HS-27A (cell line): ENCODE data around the gene CCL17.
"Not testable (repeated sequence)": the region's sequence is repeated elsewhere in the genome, so short reads cannot be mapped to it uniquely, and the experiment has no call there.

Source experiments
- DNase-seq: peaks from one replicate; pipeline ENCODE4 v3.0.0-alpha.2; 2012; ENCODE audit warnings: low read depth, missing footprints

CCL17 gene

DNA sequence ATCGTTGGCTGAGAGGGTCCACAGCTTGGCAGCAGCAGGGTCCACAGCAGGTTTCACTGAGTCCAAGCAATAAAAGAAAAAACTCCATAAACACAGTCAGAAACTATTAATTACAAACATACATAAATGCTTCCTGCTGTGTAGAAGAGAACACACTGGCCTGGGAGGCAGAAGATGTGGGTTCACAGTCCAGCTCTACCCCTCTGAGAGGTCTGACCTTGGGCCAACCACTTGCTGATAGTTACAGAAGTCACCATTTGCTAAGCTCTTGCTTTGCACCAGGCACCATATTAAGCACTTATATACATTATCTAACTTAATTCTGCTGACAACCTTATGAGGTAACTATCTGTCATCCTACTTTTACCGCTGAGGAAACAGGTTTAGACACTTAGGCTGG, 27.9 kb downstream of the CCL17 start:
- DNase-seq = no peak

GRCh38 chr16:57432989-57433388, 28.4 kb downstream of the CCL17 start:
- no peak for DNase-seq

DNA sequence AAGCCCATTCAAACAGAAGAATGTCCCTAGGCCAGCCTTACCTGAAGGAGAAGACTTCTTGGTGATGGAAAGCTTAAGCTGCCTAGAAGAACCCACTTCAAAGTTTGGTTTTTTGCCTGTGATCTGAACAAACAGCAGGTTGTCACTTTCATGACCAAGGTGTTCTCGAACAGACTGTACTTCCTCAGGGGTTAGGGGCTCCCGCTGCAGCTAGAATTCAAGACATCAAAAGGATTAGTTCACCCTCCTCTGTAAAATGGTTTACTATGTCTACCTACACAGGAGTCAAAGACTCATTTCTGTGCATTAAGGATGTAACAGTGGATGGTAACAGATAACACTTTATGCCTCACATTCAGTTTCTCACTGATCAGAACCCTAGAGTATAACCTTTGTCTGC, 29.4 kb downstream of the CCL17 start:
- no peak for DNase-seq

GRCh38 chr16:57435838-57436237, 31.3 kb downstream of the CCL17 start:
- DNase-seq = no peak

GRCh38 chr16:57439947-57440346, 35.4 kb downstream of the CCL17 start:
- not testable (repeated sequence) for DNase-seq

DNA sequence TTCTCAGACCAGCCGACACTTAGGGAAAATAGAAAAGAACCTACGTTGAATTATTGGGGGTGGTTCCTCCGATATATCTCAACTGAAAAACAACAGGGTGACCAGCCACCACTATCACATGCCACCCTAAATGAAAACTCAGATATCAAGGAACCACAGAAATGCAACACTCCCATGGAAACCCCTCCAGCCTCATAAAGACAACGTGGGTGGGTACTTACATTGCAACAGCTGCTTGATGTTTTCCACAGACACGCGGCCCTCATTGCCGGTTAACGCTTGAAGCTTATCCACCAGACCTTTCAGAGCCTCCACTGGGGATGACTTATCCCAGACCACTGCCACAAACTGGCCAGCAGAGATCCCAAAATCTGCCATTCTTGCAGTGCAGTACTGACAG, 36.0 kb downstream of the CCL17 start:
- not testable (repeated sequence) for DNase-seq

DNA sequence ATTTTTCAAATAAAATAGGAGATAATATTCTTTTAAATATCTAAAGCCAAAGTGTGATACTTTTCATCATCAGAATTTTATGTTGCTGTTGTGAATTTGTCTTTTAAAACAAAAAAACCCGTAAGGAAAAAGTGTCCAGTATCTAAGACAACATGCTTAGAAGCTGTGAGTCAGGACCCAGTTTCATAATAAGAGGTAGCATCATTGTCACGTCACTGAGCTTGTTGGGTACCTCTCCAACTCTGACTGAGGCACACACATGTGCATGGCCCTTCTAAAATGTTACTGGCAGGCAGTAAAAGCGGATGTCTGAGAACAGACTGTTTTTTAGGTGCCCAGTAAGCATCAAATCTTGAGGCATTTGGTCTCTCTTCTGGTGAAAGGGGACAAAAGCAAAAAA, 40.1 kb downstream of the CCL17 start:
- no peak for DNase-seq

GRCh38 chr16:57445510-57445909, 40.9 kb downstream of the CCL17 start:
- no peak for DNase-seq

GRCh38 chr16:57446531-57447185, 42.1 kb downstream of the CCL17 start:
- DNase-seq = no peak

GRCh38 chr16:57447186-57447962, 42.8 kb downstream of the CCL17 start, which contains the start of the genes CIAPIN1 and COQ9:
Gene CIAPIN1 (minus strand): TSS chr16:57447385. CDS start chr16:57440928, 6,457 bp downstream.
Gene COQ9 (plus strand): TSS chr16:57447479. CDS start chr16:57447506, 27 bp downstream.
- DNase-seq = peak; percentile 71

DNA sequence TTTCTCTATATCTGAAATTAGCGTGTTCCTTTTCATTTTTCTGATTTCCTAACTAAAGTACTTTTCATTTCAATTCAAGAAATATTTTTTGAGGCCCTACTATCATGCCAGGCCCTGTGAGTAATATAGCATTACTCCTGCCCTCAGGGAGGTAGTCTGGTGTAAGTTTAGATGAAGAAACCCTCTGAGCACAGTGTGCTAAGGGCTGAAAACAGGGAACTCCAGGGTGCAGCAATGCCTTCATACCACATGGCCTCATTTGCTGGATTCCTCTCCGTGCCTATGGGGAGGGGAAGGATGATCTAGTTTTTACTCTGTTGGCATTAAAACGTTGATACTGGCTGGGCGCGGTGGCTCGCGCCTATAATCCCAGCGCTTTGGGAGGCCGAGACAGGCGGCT, 47.5 kb downstream of the CCL17 start:
- DNase-seq = no peak

- peak; percentile 60 for DNase-seq
Measured at GRCh38 chr16:57462209-57462977, 57.8 kb downstream of the CCL17 start, which contains the start of gene POLR2C. Gene POLR2C (plus strand): TSS chr16:57462679. CDS start chr16:57462725, 46 bp downstream.

DNA sequence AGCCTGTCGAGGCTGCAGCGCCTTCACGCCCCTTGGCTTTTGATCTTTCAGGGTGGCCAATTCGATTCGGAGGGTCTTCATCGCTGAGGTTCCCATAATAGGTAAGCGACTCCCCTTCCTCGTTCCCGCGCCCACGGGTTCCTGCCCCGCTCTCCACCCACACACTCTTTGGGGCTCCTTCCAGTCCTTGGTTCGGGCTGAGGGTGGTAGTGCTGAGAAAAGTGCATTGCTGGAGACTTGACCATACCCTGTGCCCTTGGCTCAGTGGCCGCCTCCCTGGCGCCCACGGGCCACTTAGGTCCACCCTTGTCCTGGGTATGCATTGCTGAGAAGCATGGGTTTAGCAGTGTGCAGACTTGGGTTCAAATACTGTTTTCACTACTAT, 58.4 kb downstream of the CCL17 start:
- DNase-seq = no peak

DNA sequence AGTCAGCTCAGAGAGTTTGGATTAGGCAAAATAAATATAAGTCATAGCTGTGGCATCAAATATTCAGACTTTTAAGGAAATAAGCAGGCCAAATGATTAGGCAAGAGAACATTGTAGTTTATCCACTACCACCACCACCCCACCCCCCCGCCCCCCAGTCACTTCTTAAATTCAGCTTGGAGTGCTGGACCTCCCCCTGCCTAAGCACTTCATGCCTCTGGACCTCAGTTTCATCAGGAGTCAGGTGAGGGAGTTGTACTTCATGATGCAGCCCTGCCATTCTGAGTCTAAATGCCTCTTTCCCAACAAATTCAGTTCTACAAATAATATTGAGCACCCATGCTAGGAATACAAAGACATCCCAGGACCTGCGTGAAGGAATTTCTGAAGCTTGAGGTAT, 60.0 kb downstream of the CCL17 start:
- DNase-seq = no peak
